Mesendoderm (in vitro differentiated cells): ENCODE measurements around the gene TMEM37.
"Not testable (repeated sequence)": the region's sequence is repeated elsewhere in the genome, so short reads cannot be mapped to it uniquely, and the experiment has no call there.

Experiments
- DNase-seq: peaks from one replicate; pipeline ENCODE4 v3.0.0; 2013
- H2AK5ac ChIP-seq: 2 replicates; pipeline ENCODE4 v1.6.1; 2013; ENCODE audit warnings: low read length, inconsistent platforms
- H2BK120ac ChIP-seq: 2 replicates; pipeline ENCODE4 v1.6.1; 2013; ENCODE audit warnings: low read depth, mild to moderate bottlenecking, low read length, moderate library complexity, mixed read lengths
- H2BK15ac ChIP-seq: replicated peaks from 2 replicates; pipeline ENCODE4 v1.6.1; 2013; ENCODE audit warnings: low read depth, mild to moderate bottlenecking, moderate library complexity
- H2BK5ac ChIP-seq: 2 replicates; pipeline ENCODE4 v1.6.1; 2013; ENCODE audit warnings: low read length, inconsistent platforms
- H3K18ac ChIP-seq: 2 replicates; pipeline ENCODE4 v1.6.1; 2013; ENCODE audit warnings: mild to moderate bottlenecking, low read length, mixed read lengths
- H3K23ac ChIP-seq: one replicate; pipeline ENCODE4 v1.6.1; 2013; ENCODE audit warnings: low read length
- H3K27ac ChIP-seq: 2 replicates; pipeline ENCODE4 v1.5.1; 2013; ENCODE audit warnings: low read depth, mild to moderate bottlenecking, inconsistent platforms, low read length, moderate library complexity
- H3K27me3 ChIP-seq: 2 replicates; pipeline ENCODE4 v1.6.1; 2013; ENCODE audit warnings: low read length, control low read depth, mild to moderate bottlenecking, inconsistent platforms; ENCODE audit not compliant: insufficient read depth, poor library complexity
- H3K36me3 ChIP-seq: 2 replicates; pipeline ENCODE4 v1.6.1; 2013; ENCODE audit warnings: low read length, inconsistent platforms; ENCODE audit not compliant: control insufficient read depth, insufficient read depth
- H3K4ac ChIP-seq: one replicate; pipeline ENCODE4 v1.6.1; 2013; ENCODE audit warnings: low read depth, mild to moderate bottlenecking, low read length, moderate library complexity
- H3K4me1 ChIP-seq: 2 replicates; pipeline ENCODE4 v1.6.1; 2013; ENCODE audit warnings: low read depth, low read length, inconsistent platforms; ENCODE audit not compliant: control insufficient read depth
- H3K4me2 ChIP-seq: 2 replicates; pipeline ENCODE4 v1.6.1; 2013; ENCODE audit warnings: low read length
- H3K4me3 ChIP-seq: 2 replicates; pipeline ENCODE4 v1.5.1; 2013; ENCODE audit warnings: mild to moderate bottlenecking, low read length
- H3K56ac ChIP-seq: one replicate; pipeline ENCODE4 v1.6.1; 2013; ENCODE audit warnings: low read length
- H3K79me1 ChIP-seq: 2 replicates; pipeline ENCODE4 v1.6.1; 2013; ENCODE audit warnings: low read length, inconsistent platforms
- H3K79me2 ChIP-seq: 2 replicates; pipeline ENCODE4 v1.6.1; 2013; ENCODE audit warnings: mild to moderate bottlenecking, low read length; ENCODE audit not compliant: control insufficient read depth, insufficient read depth
- H3K9ac ChIP-seq: 2 replicates; pipeline ENCODE4 v1.6.1; 2013; ENCODE audit warnings: low read length, inconsistent platforms
- H4K5ac ChIP-seq: one replicate; pipeline ENCODE4 v1.6.1; 2013; ENCODE audit warnings: low read length
- H4K8ac ChIP-seq: one replicate; pipeline ENCODE4 v1.6.1; 2013; ENCODE audit warnings: low read depth, mild to moderate bottlenecking, control low read depth, low read length, moderate library complexity
- WGBS: extraction: QIAGEN DNeasy Blood & Tissue Kit; methylation state at CpG from one replicate; pipeline ENCODE4 v1.1.7; 2013; ENCODE audit warnings: low lambda C conversion rate, missing lambda C conversion rate; ENCODE audit not compliant: insufficient coverage; ENCODE audit errors: extremely low coverage; 5-methylcytosine and 5-hydroxymethylcytosine counted together

The TMEM37 gene

DNA sequence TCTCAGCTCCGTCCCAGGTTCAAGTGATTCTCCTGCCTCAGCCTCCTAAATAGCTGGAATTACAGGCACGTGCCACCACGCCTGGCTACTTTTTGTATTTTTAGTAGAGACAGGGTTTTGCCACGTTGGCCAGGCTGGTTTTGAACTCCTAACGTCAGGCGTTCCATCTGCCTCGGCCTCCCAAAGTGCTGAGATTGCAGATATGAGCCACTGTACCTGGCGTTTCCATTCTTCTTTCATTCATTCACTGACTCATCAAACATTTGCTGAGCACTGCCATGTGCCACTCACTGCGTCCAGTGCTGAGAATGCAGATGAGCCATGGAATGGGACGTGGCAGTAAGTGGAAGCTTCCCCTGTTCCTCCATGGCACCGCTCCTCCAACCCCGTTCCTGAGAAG, 28.0 kb upstream of the TMEM37 start:
- H4K8ac ChIP-seq, H3K4ac ChIP-seq, H3K4me2 ChIP-seq, H2BK15ac ChIP-seq, H3K79me1 ChIP-seq, H3K27ac ChIP-seq, DNase-seq, H3K4me1 ChIP-seq, H3K36me3 ChIP-seq, H2BK120ac ChIP-seq, H3K56ac ChIP-seq, H3K23ac ChIP-seq, H3K79me2 ChIP-seq, H4K5ac ChIP-seq, H3K9ac ChIP-seq, H3K27me3 ChIP-seq, H3K4me3 ChIP-seq, H2AK5ac ChIP-seq, H2BK5ac ChIP-seq, H3K18ac ChIP-seq: not testable (repeated sequence)
- no CpG with 5 or more reads among the region's 12 CpGs for WGBS

DNA sequence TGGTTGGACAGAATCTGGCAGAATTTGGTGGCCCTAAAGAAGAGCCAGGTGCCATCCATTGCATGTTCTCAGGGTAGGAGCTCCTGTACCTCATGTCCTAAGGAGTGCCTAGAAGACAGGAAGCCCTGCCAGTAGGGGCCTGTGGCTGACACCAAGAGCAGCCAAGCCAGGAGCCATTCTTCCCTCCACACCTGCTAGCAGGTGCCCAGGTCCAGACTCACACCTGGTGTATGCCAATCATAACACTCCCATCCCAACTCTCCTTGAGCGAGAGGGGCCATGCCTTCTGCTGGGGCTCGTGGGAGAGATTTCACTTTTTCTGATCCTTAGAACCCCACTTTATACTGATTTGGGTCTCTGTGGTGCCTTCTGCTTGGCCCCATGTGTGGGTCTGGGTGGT, 26.5 kb upstream of the TMEM37 start:
- no CpG with 5 or more reads among the region's 2 CpGs for WGBS
- H4K5ac ChIP-seq, result no peak overlapping the region
- no peak overlapping the region for H3K18ac ChIP-seq
- H3K4me3 ChIP-seq, result no peak overlapping the region
- H4K8ac ChIP-seq, result no peak overlapping the region
- no peak overlapping the region for H2BK120ac ChIP-seq
- H3K56ac ChIP-seq, result no peak overlapping the region
- H2BK5ac ChIP-seq, result no peak overlapping the region
- H3K23ac ChIP-seq, result no peak overlapping the region
- H3K79me2 ChIP-seq, result no peaks in the 10 kb centered on the region
- H3K79me1 ChIP-seq, result no peaks in the 10 kb centered on the region
- no peaks in the 10 kb centered on the region for H3K27me3 ChIP-seq
- no peak overlapping the region for H3K9ac ChIP-seq
- no peak overlapping the region for H2BK15ac ChIP-seq
- no peaks in the 10 kb centered on the region for H3K36me3 ChIP-seq
- H3K27ac ChIP-seq, result no peak overlapping the region
- no peak overlapping the region for H3K4ac ChIP-seq
- no peak overlapping the region for H3K4me2 ChIP-seq
- H2AK5ac ChIP-seq, result no peak overlapping the region
- peaks cover 2% of the 10 kb centered on the region for H3K4me1 ChIP-seq
- DNase-seq, result no peak

DNA sequence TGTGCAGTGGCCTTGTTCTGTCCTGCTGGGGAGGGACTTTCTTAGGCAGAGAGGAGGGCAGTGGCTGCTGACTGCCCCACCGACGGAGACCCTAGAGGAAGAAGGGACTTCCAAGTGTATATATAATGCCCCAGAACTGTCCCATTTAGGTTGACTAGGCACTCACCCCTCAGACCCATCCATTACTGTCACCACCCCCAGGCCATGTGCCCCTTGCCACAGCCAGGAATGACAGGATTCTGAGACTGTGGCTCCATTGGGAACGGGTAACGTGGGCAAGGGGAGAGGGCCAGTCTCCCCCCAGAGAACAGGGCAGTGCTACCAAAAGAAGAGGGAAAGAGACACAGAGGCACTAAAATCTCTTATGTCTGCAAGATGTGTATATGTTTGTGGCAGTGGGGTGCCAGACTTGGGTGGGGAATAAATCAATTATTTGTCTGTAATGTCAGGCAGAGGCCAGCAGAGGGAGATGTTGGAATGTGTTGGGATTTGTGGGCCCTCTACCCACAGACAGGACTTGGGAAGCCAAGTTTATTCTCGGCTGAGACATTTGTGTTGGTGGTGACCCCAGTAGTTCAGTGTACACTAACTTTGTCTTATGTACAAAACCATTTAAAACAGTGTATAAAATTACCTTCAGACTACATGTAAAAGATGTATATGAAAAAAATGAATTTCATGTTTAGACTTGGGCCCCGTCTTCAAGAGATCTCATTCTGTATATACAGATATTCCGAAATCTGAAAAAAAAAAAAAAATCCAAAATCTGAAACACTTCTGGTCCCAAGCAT, 24.0 kb upstream of the TMEM37 start:
- Histone ChIP-seq H4K8ac (no peak overlapping the region), H3K9ac (no peak overlapping the region), H2BK15ac (peak overlapping the region; percentile 65), H3K36me3 (no peaks in the 10 kb centered on the region), H3K4me1 (peaks cover 2% of the 10 kb centered on the region), H3K79me1 (no peaks in the 10 kb centered on the region), H3K27me3 (no peaks in the 10 kb centered on the region), H3K18ac (peak overlapping the region; percentile 20), H4K5ac (no peak overlapping the region), H3K4ac (peak overlapping the region; percentile 72), H2AK5ac (no peak overlapping the region), H3K56ac (peak overlapping the region; percentile 64), H3K27ac (no peak overlapping the region), H2BK120ac (peak overlapping the region; percentile 32), H3K23ac (no peak overlapping the region), H3K4me3 (no peak overlapping the region), H2BK5ac (peak overlapping the region; percentile 2), H3K4me2 (no peak overlapping the region), H3K79me2 (no peaks in the 10 kb centered on the region)
- DNase-seq, result peak; percentile 79
- WGBS, result no CpG with 5 or more reads among the region's 7 CpGs

DNA sequence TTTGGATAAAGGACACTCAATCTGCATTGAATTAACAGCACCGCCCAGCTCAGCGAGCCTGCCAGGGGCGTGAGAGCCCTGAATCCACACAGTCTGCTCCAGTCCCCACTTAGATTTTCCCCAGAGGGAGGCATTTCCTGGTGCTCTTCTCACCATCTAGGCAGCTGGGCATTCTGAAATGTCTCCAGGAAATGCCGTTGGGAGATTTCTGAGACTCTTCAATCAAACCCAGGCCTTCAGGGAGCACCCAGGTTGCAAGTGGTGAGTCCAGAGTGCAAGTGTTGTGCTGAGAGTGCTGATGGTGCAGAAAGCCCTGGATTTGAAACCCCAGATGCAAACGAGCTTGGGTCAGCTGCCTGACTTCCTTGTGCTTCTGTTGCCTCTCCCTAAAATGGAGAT, 23.4 kb upstream of the TMEM37 start:
- H4K8ac ChIP-seq, result no peak overlapping the region
- no peak overlapping the region for H2AK5ac ChIP-seq
- DNase-seq, result peak; percentile 93
- H3K4me3 ChIP-seq, result no peak overlapping the region
- peaks cover 2% of the 10 kb centered on the region for H3K4me1 ChIP-seq
- H3K18ac ChIP-seq, result peak overlapping the region; percentile 92
- no peak overlapping the region for H4K5ac ChIP-seq
- H3K79me1 ChIP-seq, result no peaks in the 10 kb centered on the region
- no peaks in the 10 kb centered on the region for H3K79me2 ChIP-seq
- no peaks in the 10 kb centered on the region for H3K27me3 ChIP-seq
- H2BK120ac ChIP-seq, result peak overlapping the region; percentile 82
- H3K9ac ChIP-seq, result peak overlapping the region; percentile 25
- H2BK15ac ChIP-seq, result no peak overlapping the region
- no peak overlapping the region for H3K23ac ChIP-seq
- H2BK5ac ChIP-seq, result peak overlapping the region; percentile 74
- no CpG with 5 or more reads among the region's 5 CpGs for WGBS
- H3K36me3 ChIP-seq, result no peaks in the 10 kb centered on the region
- H3K4me2 ChIP-seq, result no peak overlapping the region
- peak overlapping the region; percentile 89 for H3K27ac ChIP-seq
- H3K4ac ChIP-seq, result no peak overlapping the region
- H3K56ac ChIP-seq, result peak overlapping the region; percentile 64

DNA sequence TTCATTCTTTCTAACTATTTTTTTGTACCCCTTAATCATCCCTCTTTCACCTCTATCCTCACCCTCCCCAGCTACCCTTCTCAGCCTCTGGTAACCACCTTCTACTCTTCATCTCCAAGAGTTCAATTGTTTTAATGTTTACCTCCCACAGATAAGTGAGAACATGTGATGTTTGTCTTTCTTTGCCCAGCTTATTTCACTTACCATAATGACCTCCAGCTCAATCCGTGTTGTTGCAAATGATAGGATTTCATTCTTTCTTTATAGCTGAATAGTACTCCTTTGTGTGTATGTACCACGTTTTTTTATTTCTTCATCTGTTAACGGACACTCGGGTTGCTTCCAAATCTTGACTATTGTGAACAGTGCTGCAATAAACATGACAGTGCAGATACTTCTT, 22.1 kb upstream of the TMEM37 start:
- Histone ChIP-seq H4K8ac (no peak overlapping the region), H4K5ac (no peak overlapping the region), H2BK15ac (peak overlapping the region; percentile 29), H3K79me2 (no peaks in the 10 kb centered on the region), H3K9ac (no peak overlapping the region), H2BK5ac (no peak overlapping the region), H3K4me1 (peaks cover 2% of the 10 kb centered on the region), H3K18ac (no peak overlapping the region), H2AK5ac (no peak overlapping the region), H3K4me2 (no peak overlapping the region), H3K56ac (no peak overlapping the region), H3K4me3 (no peak overlapping the region), H3K27ac (no peak overlapping the region), H3K23ac (no peak overlapping the region), H3K4ac (no peak overlapping the region), H3K27me3 (no peaks in the 10 kb centered on the region), H3K79me1 (no peaks in the 10 kb centered on the region), H3K36me3 (no peaks in the 10 kb centered on the region), H2BK120ac (no peak overlapping the region)
- no peak for DNase-seq
- no CpG with 5 or more reads among the region's 4 CpGs for WGBS

DNA sequence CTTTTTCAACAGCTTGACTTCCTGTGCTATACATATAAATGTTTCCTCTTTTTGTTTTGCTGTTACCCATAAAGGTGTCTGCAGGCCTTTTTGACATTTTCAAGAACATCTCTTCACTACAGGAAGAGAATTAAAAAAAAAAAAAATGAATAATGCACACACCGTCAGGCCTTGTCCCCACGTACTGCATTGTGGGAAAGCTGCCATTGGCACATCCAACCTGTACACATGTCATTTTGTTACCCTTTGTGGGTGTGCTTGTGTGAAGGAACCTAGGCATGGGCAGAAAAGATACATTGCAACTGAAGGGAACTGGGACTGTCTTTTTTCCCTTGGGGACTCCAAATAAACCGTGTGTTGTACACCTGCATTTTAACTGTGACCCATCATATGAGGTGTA, 16.8 kb upstream of the TMEM37 start:
- Histone ChIP-seq H3K4me3 (no peak overlapping the region), H2BK15ac (no peak overlapping the region), H3K4me1 (no peaks in the 10 kb centered on the region), H3K23ac (no peak overlapping the region), H4K5ac (no peak overlapping the region), H2AK5ac (no peak overlapping the region), H2BK5ac (no peak overlapping the region), H3K36me3 (no peaks in the 10 kb centered on the region), H3K27me3 (no peaks in the 10 kb centered on the region), H3K79me1 (no peaks in the 10 kb centered on the region), H2BK120ac (no peak overlapping the region), H3K4me2 (no peak overlapping the region), H4K8ac (no peak overlapping the region), H3K9ac (no peak overlapping the region), H3K18ac (no peak overlapping the region), H3K4ac (no peak overlapping the region), H3K56ac (no peak overlapping the region), H3K79me2 (no peaks in the 10 kb centered on the region), H3K27ac (no peak overlapping the region)
- no peak for DNase-seq
- WGBS, result no CpG with 5 or more reads among the region's 3 CpGs
